HL-60/S4 treated with phorbol 12-myristate 13-acetate at 8.2 ng/mL for 4 days and 3 days (cell line): ENCODE data around the gene TMEM62.
"Not testable (repeated sequence)": the region's sequence is repeated elsewhere in the genome, so short reads cannot be mapped to it uniquely, and the experiment has no call there.

Experiments used
- in situ Hi-C: fragments of 300-500 bp; cut with MboI; formaldehyde crosslinking; loops from 2 replicates; pipeline ENCODE4 v1.15.0; 2022; ENCODE audit warnings: low sequenced_read_pairs

Gene TMEM62

DNA sequence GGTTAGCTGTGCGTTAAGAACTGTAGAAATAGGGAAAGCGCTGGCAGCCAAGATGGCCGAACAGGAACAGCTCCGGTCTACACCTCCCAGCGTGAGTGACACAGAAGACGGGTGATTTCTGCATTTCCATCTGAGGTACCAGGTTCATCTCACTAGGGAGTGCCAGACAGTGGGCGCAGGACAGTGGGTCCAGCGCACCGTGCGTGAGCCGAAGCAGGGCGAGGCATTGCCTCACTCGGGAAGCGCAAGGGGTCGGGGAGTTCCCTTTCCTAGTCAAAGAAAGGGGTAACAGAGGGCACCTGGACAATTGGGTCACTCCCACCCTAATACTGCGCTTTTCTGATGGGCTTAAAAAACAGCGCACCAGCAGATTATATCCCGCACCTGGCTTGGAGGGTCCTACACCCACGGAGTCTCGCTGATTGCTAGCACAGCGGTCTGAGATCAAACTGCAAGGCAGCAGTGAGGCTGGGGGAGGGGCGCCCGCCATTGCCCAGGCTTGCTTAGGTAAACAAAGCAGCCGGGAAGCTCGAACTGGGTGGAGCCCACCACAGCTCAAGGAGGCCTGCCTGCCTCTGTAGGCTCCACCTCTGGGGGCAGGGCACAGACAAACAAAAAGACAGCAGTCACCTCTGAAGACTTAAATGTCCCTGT, 42.4 kb downstream of the TMEM62 start:
- in situ Hi-C loops, result not testable (repeated sequence)

DNA sequence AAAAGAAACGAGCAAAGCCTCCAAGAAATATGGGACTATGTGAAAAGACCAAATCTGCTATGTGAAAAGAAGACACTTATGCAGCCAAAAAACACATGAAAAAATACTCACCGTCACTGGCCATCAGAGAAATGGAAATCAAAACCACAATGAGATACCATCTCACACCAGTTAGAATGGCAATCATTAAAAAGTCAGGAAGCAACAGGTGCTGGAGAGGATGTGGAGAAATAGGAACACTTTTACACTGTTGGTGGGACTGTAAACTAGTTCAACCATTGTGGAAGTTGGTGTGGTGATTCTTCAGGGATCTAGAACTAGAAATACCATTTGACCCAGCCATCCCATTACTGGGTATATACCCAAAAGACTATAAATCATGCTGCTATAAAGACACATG, 43.8 kb downstream of the TMEM62 start:
- in situ Hi-C loops, result not testable (repeated sequence)

DNA sequence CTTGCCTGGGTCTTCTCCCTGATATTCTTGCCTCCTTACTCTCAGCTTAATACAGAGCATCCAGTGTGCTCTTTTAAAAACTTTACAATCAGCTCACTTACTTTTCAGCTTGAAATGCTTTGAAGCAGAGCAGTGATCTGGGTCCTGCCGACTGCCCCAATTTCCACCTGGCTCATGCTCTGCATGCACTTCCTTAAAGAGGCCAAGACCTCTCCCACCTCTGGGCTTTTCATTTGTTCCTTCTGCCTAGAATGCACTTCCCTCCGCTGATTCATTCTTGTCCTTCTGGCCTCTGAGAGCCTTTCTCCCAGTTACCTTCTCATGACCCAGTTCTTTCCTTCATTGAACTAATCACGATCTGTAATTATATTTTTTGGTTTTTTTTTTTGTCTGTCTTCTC, 49.9 kb downstream of the TMEM62 start:
- in situ Hi-C loops, result no loop called here

DNA sequence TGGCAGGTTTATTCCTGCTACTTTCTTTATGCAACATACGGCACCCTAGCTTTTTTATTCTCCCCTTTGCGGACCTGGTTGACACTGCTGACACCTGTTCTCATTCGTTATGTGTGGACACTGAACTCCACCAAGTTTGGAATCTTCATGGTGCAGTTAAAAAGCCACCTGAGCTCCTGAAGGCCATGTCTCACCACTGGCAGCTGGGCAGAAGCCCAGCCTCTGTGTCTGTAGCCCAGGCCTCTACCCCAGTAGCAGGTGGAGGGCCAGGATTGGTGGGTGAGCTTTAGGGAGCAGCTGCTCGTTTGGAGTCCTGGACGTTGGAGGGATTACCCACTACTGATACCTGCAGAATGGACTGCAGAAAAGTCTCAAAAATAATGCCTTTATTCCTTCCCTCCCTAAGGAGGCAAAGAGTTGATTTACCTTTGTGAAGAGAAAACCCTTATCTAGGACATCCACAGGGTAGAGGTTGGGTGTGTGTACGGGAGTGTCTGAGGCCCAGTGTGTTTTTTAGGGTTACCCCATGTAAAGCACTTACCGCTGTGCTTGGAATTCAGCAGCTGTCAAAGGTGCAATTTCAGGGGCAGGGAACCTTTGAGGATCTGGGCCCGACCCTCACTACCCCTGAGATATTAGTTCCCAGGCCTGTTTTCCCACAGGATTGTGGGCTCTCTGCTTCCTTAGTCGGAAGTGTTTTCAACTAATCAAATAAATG, 51.2 kb downstream of the TMEM62 start:
- in situ Hi-C loops, result no loop called here

DNA sequence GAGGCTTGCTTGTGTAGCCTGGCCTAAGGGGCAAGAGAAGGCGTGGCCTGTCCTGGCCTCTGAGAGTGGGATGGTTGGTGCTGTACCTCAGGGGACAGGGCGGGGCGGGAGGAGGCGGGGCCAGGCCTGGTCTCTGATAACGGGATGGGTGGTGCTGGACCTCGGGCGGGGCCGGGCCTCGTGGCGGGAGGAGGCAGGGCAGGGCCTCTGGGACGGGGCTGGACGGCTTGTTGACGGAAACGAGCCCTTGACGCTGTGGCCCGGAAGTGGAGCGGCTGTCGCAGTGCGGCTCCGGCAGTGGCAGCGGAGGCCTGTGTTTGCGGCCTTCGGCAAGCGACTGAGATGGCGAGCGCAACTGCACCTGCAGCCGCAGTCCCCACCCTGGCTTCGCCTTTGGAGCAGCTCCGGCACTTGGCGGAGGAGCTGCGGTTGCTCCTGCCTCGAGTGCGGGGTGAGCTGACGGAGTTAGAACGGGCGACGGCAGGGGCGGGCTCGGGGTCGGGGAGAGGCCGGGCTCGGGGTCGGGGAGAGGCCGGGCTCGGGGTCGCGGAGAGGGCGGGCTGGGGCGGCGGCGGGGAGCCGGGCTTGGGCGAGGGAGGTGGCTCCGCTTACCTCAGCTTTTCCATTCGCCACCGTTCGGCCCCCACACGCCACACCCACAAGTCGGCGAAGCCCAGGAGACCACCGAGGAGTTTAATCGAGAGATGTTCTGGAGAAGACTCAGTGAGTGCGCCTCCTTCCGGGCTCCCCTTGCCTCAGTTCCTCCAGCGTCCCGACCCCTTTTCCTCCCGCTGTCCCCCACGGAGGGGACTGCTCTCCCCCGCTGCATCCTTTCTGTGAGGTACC, 52.0 kb downstream of the TMEM62 start, which contains the start of gene CCNDBP1:
Gene CCNDBP1 (plus strand): TSS at position 247 of the 846 bp plus-strand sequence. CDS start 96 bp downstream, at position 343.
- in situ Hi-C loops, result no loop called here

DNA sequence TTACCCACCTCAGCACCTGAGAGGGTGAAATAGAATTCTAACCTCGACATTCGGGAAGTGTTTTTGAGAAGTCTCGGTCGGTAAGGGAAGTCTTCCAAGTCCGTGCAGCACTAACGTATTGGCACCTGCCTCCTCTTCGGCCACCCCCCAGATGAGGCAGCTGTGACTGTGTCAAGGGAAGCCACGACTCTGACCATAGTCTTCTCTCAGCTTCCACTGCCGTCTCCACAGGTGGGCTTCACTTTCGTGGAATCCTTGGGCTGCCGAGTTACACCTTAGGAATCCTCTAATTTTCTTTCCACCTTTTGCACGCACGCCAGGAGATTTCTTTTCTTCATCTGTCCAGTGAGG, 52.6 kb downstream of the TMEM62 start:
- in situ Hi-C loops, result no loop called here

DNA sequence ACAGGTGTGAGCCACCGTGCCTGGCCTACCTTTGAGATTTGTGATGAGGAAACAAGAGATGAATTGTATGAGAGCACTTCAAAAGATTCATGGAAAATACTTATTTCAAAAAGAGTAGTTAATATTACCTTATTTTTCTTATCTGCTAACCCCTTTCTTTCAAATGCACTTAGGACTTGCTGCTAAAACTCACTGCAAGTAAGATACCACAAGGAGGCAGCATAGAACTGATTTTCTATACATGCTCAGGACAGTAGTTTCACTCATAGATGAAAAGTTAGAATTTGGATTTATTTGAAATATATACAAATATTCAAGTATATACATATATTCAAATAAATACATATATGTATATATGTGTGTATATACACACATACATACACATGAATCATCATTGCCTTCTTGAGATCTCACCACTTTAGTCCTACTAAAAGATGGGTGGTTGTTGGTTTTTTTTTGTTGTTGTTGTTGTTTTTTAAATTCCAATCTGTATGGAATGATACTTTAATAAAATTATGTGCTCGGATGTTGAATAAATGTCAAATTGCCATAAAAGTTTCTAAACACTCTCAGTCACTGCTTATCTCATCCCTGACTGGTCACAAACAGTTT, 54.3 kb downstream of the TMEM62 start:
- in situ Hi-C loops, result no loop called here

DNA sequence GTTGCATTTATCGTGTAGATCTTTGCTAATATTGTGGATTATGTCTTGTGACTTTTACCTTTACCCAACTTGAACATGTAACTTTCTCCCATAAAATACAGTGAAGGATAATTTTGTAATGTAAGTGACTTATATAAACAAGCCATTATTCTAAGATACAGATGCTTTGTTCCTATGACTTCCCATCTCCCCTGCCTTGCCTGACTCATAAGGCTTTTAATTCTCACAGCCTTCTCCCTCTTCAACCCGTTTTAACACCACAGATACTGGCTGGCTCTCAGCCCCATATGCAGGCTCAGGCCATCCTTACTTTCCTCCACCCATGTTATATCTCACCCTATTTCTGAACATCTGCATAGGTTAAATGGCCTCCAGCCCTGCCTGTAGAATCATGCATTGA, 55.9 kb downstream of the TMEM62 start:
- in situ Hi-C loops, result no loop called here

DNA sequence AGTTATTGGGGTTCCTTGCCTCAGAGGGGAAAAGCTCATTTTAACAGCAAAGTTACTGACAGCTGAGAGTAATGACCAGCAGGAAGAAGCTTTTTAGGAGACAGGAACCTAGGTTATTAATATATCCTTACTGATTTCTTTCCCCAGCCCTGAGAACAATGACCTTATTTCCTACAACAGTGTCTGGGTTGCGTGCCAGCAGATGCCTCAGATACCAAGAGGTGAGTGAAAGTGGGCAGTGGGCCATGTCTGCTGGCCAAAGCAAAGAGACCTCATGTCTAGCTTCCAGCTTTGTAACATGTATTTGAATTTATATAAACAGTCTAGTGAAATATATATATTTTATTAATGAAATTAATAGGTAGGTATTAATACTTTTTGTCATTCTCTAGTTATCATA, 56.8 kb downstream of the TMEM62 start:
- in situ Hi-C loops, result no loop called here

DNA sequence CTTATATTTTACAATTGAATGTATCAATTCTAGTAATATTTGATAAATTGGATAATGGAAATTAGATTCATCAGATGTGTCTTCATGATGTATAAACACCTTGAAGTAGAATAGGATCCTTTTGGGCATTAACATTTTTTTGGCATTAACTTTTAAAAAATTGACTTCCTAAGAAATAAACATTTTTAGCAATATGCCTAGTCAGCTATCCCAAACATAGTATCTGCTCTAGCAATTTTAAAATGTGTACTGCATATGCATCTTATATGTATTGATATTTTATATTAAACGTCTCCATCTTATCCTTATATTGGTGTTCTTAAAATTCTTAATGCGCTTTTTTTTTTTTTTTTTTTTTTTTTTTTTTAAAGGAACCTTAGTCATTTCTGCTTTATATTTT, 60.3 kb downstream of the TMEM62 start:
- in situ Hi-C loops, result no loop called here

DNA sequence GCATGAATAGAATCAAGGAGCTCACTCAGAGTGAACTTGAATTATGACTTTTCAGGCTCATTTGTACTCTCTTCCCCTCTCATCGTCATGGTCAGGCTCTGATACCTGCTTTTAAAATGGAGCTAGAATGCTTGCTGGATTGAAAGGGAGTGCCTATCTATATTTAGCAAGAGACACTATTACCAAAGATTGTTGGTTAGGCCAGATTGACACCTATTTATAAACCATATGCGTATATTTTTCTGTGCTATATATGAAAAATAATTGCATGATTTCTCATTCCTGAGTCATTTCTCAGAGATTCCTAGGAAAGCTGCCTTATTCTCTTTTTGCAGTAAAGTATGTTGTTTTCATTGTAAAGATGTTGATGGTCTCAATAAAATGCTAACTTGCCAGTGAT, 61.4 kb downstream of the TMEM62 start:
- in situ Hi-C loops, result no loop called here

DNA sequence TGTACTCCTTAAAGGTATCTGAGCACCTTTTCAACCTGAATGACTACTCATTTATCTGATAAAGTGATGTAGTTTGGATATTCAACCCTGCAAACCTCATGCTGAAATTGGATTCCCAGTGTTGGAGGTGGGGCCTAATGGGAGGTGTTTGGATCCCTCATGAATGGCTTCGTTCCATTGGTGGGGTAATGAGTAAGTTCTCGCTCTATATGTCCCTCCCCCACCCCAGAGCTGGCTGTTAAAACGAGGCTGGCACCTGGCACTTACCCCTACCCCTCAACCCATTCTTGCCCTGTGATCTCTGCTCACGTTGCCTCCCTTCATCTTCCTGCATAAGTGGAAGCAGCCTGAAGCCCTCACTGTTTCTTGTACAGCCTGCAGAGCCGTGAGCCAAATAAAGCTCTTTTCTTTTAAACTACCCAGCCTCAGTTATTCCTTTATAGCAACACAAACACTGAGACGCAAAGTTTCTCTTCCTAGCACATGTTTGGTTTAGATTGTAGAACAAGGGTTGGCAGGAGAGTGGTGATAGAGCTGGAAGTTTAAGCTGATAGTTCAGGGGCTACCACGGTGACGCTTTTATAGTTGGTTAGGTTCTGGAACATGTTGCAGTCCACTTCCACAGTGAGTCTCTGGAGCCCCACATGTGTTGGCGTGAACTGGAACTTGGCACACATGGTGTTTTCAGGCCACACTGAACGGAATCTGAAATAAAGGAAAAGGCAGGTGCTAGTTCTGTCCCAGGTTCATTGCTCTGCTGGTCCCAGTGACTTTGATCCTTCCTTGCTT, 63.6 kb downstream of the TMEM62 start:
- in situ Hi-C loops, result no loop called here

DNA sequence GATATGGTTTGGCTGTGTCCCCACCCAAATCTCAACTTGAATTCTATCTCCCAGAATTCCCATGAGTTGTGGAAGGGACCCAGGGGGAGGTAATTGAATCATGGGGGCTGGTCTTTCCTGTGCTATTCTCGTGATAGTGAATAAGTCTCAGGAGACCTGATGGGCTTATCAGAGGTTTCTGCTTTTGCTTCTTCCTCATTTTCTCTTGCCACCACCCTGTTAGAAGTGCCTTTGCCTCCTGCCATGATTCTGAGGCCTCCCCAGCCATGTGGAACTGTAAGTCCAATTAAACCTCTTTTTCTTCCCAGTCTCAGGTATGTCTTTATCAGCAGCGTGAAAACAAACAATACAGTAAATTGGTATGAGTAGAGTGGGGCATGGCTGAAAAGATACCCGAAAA, 64.4 kb downstream of the TMEM62 start:
- in situ Hi-C loops, result not testable (repeated sequence)

DNA sequence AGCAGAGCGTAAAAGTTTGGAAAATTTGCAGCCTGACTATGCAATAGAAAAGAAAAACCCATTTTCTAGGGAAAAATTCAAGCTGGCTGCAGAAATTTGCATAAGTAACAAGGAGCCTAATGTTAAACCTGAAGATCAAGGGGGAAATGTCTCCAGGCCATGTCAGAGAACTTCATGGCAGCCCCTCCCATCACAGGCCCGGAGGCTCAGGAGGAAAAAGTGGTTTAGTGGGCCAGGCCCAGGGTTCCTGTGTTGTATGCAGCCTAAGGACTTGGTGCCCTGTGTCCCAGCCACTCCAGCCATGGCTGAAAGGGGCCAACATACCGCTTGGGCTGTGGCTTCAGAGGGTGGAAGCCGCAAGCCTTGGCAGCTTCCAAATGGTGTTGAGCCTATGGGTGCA, 65.2 kb downstream of the TMEM62 start:
- in situ Hi-C loops, result not testable (repeated sequence)

DNA sequence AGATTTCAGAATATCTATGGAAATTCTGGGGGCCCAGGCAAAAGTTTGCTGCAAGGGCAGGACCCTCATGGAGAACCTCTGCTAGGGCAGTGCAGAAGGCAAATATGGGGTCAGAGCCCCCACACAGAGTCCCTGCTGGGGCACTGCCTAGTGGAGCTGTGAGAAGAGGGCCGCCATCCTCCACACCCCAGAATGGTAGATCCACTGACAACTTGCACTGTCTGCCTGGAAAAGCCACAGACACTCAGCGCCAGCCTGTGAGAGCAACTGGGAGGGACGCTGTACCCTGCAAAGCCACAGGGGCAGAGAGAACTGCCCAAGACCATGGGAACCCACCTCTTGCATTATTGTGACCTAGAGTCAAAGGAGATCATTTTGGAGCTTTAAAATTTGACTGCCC, 65.6 kb downstream of the TMEM62 start:
- in situ Hi-C loops, result no loop called here

DNA sequence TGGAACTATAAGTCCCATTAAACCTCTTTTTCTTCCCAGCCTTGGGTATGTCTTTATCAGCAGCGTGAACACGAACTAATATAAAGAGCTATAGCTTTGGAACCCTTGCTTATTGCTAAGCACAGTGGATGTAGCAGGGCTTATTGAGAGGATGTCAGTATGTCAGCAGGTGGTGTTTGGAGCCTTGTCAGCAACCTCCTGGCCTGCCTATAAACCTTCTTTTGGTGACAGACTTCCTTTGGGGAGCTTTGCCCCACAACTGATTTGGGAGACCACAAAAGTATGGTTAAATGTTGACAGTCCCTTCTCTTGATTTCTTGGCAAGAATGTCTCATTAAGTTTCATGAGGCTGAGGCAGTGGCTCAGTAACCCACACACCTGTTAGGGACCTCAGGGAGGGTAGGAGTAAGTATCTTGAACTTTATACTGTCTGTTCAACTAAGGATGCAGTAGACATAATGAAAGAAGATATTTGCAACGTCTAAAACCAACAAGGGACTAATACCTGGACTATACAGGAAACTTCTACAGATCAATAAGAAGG, 66.6 kb downstream of the TMEM62 start:
- in situ Hi-C loops, result no loop called here

DNA sequence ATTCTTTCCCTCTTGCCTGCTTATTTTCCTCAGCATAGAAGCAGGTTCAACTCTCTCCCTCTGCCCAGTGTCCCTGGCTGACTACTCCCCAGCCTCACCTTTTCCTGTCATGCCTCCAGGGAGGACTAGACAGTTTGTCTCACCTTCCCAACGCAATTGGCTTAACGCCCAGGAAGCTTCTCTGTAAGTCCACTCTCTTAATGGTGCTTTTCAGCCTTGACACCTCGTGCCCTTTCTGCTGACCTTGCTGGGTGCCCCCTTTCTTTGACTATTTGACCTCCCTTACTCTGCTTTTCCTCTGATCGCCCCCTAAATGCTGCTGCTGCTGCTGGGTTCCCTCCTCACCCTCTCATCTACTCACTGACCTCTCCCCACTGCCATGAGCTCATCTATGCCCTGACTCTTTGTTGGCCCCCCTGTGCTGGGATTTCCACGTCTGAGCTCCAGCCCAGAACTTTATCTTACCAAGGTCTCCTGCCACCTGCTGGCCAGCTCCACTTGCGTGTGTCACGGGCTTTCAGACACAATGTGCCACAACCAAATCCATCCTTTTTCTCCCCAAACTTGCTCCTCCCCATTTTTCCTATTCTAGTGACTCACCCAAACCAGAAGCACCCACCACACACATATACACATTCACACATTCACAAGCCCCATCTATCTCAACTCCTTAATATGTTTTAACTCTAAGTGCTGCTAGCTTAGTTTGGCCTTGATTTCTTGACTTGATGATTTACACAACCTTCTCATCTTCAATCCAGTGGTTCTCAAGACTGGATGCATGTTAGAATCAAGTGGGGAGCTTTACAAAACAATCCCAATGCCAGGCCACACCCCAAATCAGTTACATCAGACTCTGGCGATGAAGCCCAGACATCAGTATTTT, 70.9 kb downstream of the TMEM62 start:
- in situ Hi-C loops, result no loop called here

DNA sequence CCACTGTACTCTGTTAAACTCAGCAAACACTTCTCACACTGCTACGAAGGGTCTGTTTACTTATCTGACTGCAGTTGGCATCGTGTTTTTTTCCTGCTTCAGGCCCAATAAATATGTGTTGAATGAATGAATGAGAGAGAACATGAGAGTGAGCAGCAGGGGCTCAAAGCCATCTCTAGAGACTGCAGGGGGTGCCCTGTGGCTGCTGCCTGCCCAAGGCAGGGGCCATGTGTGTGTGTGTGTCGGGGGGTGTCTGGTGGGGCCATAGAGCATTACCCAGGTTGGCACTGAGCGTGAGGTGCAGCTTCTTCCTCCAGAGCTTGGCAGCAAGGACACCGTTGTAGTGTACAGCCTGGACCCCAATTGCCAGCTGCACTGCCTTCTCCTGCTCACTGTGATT, 72.7 kb downstream of the TMEM62 start:
- in situ Hi-C loops, result no loop called here

DNA sequence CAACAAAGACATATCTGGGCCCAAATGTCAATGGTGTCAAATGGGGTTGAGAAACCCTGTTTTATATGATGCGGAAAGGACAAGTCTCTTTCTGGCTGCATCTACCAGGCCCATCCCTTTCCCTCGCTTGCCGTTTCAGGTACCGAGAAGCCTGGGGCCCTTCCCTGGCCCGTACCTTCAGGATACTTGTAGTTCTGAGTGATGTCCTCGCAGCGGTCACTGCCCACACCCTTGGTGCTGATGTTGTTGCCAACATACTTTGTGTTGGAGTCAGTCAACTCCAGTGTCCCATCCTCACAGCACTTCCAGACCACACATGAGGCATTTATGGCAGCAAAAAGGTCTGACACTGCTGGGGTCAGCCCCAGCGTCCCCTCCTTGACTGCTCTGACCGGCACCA, 73.6 kb downstream of the TMEM62 start:
- in situ Hi-C loops, result no loop called here
